Non-pigmented ciliary epithelial cell (primary cell): ENCODE results near the gene PPP6R1.

Source experiments
- DNase-seq: peaks from one replicate; pipeline ENCODE4 v3.0.0-alpha.2; 2010; ENCODE audit warnings: low read depth

Gene PPP6R1

DNA sequence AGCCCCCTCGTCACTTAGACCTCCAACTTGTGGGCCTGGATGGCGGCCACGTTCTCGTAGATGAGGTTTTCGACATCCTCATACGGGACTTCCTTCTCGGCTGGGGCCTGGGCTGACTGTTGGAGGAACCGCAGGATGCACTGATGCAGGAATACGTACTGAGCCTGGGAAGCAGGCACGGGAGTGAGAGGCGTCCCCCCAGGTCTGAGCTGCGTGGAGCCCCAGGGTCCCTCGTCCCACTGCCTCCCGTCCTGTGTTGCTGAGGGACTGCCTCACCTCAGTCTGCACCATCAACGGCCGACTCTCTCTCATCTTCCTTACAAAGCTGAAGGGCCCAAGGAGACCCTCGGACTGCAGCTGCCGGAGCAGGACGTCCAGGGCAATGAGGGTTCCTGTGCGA, 77.1 kb downstream of the PPP6R1 start:
- DNase-seq, result no peak
